Neural cell (in vitro differentiated cells): ENCODE data around the gene MYADML2.

Source experiments
- EP300 ChIP-seq: fragments of 450-650 bp; conservative IDR thresholded peaks from 2 replicates; pipeline ENCODE4 v1.6.1; 2014; ENCODE audit warnings: antibody characterized with exemption, mild to moderate bottlenecking, moderate library complexity; ENCODE audit not compliant: poor library complexity, severe bottlenecking
- EZH2 ChIP-seq: fragments of 200-600, 300-800 bp; shearing (Covaris generic), sonication (generic); IDR thresholded peaks from 2 replicates; pipeline ENCODE4 v1.6.1; 2014; ENCODE audit warnings: antibody characterized with exemption, low read length, borderline replicate concordance, mild to moderate bottlenecking; ENCODE audit not compliant: insufficient read depth, poor library complexity, severe bottlenecking
- MXI1 ChIP-seq: fragments of 450-650 bp; conservative IDR thresholded peaks from 2 replicates; pipeline ENCODE4 v1.6.1; 2014; ENCODE audit warnings: antibody characterized with exemption, mild to moderate bottlenecking; ENCODE audit not compliant: poor library complexity, severe bottlenecking
- POLR2AphosphoS5 ChIP-seq: IDR thresholded peaks from 2 replicates; pipeline ENCODE4 v1.6.1; 2012
- RAD21 ChIP-seq: fragments of 450-650 bp; conservative IDR thresholded peaks from 2 replicates; pipeline ENCODE4 v1.6.1; 2014; ENCODE audit warnings: antibody characterized with exemption, mild to moderate bottlenecking, moderate library complexity
- TAF1 ChIP-seq: IDR thresholded peaks from 2 replicates; pipeline ENCODE4 v1.6.1; 2012; ENCODE audit warnings: low read depth
- TF ChIP-seq, protein P1 (sequence below): fragments of 450-650 bp; IDR thresholded peaks from 2 replicates; pipeline ENCODE4 v1.5.1; 2014; ENCODE audit warnings: antibody characterized with exemption, mild to moderate bottlenecking, moderate library complexity; ENCODE audit not compliant: poor library complexity, severe bottlenecking
- TF ChIP-seq, protein P2 (sequence below): IDR thresholded peaks from 2 replicates; pipeline ENCODE4 v1.6.1; 2012; ENCODE audit warnings: borderline replicate concordance

DNA sequence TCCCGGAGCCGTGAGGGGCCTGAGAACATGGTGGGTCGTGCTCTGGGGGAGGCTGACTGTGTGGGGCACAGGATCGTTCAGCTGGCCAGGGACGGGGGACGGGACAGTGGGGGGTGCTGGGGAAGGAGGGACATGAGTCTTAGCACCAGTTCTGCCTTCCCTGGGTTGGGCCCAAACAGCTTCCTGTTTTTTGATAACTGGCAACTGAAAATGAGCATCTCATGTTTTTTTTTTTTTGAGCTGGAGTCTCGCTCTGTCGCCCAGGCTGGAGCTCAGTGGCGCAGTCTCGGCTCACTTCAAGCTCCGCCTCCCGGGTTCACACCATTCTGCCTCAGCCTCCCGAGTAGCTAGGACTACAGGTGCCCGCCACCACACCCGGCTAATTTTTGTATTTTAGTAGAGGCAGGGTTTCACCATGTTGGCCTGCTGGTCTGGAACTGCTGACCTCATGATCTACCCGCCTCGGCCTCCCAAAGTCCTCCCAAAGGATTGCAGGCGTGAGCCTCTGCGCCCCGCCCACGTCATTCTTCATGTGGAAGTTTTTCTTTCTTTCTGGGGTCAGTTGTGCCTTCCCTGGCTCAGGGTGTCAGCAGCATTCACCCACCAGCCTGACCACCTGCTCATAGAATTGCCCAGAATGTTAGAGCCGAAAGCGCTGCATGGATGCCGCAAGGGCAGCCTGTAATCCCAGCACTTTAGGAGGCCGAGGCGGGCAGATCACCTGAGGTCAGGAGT is 36.8 kb upstream of the MYADML2 start:
- no peak for TF ChIP-seq POLR2AphosphoS5
- TF ChIP-seq, protein P1, sequence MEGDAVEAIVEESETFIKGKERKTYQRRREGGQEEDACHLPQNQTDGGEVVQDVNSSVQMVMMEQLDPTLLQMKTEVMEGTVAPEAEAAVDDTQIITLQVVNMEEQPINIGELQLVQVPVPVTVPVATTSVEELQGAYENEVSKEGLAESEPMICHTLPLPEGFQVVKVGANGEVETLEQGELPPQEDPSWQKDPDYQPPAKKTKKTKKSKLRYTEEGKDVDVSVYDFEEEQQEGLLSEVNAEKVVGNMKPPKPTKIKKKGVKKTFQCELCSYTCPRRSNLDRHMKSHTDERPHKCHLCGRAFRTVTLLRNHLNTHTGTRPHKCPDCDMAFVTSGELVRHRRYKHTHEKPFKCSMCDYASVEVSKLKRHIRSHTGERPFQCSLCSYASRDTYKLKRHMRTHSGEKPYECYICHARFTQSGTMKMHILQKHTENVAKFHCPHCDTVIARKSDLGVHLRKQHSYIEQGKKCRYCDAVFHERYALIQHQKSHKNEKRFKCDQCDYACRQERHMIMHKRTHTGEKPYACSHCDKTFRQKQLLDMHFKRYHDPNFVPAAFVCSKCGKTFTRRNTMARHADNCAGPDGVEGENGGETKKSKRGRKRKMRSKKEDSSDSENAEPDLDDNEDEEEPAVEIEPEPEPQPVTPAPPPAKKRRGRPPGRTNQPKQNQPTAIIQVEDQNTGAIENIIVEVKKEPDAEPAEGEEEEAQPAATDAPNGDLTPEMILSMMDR, result no peak
- no peak for TF ChIP-seq EZH2
- no peak for TF ChIP-seq TAF1
- TF ChIP-seq MXI1, result no peak
- no peak for TF ChIP-seq RAD21
- no peak for TF ChIP-seq EP300
- TF ChIP-seq, protein P2, sequence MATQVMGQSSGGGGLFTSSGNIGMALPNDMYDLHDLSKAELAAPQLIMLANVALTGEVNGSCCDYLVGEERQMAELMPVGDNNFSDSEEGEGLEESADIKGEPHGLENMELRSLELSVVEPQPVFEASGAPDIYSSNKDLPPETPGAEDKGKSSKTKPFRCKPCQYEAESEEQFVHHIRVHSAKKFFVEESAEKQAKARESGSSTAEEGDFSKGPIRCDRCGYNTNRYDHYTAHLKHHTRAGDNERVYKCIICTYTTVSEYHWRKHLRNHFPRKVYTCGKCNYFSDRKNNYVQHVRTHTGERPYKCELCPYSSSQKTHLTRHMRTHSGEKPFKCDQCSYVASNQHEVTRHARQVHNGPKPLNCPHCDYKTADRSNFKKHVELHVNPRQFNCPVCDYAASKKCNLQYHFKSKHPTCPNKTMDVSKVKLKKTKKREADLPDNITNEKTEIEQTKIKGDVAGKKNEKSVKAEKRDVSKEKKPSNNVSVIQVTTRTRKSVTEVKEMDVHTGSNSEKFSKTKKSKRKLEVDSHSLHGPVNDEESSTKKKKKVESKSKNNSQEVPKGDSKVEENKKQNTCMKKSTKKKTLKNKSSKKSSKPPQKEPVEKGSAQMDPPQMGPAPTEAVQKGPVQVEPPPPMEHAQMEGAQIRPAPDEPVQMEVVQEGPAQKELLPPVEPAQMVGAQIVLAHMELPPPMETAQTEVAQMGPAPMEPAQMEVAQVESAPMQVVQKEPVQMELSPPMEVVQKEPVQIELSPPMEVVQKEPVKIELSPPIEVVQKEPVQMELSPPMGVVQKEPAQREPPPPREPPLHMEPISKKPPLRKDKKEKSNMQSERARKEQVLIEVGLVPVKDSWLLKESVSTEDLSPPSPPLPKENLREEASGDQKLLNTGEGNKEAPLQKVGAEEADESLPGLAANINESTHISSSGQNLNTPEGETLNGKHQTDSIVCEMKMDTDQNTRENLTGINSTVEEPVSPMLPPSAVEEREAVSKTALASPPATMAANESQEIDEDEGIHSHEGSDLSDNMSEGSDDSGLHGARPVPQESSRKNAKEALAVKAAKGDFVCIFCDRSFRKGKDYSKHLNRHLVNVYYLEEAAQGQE, result no peak
